ENCODE measurements around the gene THSD1.

DNA sequence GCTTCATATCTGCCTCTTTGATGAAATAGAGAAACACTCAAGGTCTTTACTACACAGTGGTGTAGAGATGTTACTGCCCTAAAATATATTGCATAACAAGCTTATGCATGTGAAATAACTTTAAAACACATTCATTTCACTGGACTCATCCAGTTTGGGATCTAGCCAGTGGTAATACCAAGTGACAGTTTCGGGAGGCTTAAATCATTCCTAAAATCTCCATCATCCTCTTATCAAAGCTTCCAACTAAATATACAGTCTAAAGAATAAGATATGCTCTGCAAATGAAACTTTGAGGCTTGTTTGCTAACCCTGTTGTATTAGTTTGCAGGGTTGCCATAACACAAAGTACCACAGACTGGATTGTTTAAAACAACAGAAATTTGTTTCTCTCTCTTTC, 52.8 kb downstream of the THSD1 start:
- TF ChIP-seq CTCF (IDR thresholded peaks at IDR 0.05) (no peak), POLR2A (IDR thresholded peaks at IDR 0.05) (no peak)
